Heart right ventricle (tissue), 16 donors: ENCODE data around the gene TRPM3. TPM values are rescaled to one million over a fixed set of nuclear protein-coding genes. Genes with fewer than 3 reads are reported as not detected.

Source experiments
- ATAC-seq, 8 donors: fragments of 200-7000 bp; cut with Tn5 transposase; one replicate each; pipeline ENCODE4 v1.9.1; 2020; ENCODE audit warnings: mild to moderate bottlenecking in 8 of 8, moderate library complexity in 8 of 8, moderate number of reproducible peaks in 1 of 8
- DNase-seq, 2 donors: peaks; one replicate each; pipeline ENCODE4 v3.0.0-alpha.2; 2020
- H3K27ac ChIP-seq, 10 donors: fragments of 200-600 bp; sonication (generic) in 2 of 10; one replicate each; pipeline versions ENCODE4 v1.5.0 to v1.8.0; 2020 to 2022; ENCODE audit warnings: mild to moderate bottlenecking in 3 of 10
- H3K27me3 ChIP-seq, 7 donors: fragments of 200-600 bp; one replicate each; pipeline ENCODE4 v1.8.0; 2021 to 2022; ENCODE audit warnings: mild to moderate bottlenecking in 2 of 7
- H3K36me3 ChIP-seq, 9 donors: fragments of 200-600 bp; sonication (generic) in 1 of 9; one replicate each; pipeline versions ENCODE4 v1.5.0 to v1.8.0; 2020 to 2022; ENCODE audit warnings: mild to moderate bottlenecking in 2 of 9
- H3K4me1 ChIP-seq, 9 donors: fragments of 200-600 bp; sonication (generic) in 1 of 9; one replicate each; pipeline versions ENCODE4 v1.5.0 to v1.8.0; 2020 to 2022; ENCODE audit warnings: mild to moderate bottlenecking in 4 of 9
- H3K4me3 ChIP-seq, 10 donors: fragments of 200-600 bp; sonication (generic) in 2 of 10; one replicate each; pipeline versions ENCODE4 v1.5.0 to v1.8.0; 2020 to 2022; ENCODE audit warnings: mild to moderate bottlenecking in 7 of 10, moderate library complexity in 2 of 10
- H3K9me3 ChIP-seq, 11 donors: fragments of 200-600 bp in 10 of 11; sonication (generic) in 2 of 11; one replicate each; pipeline versions ENCODE4 v1.5.0 to v1.8.0; 2013 to 2022; ENCODE audit warnings: mild to moderate bottlenecking in 2 of 11, control low read depth in 1 of 11, moderate library complexity in 1 of 11
- whole genome bisulfite sequencing, 2 donors: extraction: QIAGEN DNeasy Blood & Tissue Kit; methylation state at CpG; one replicate each; pipeline ENCODE4 v1.1.7; 2013; ENCODE audit warnings: inconsistent platforms in 1 of 2; 5-methylcytosine and 5-hydroxymethylcytosine counted together
- intact Hi-C, 10 donors: fragments of 100-400 bp; cut with DNase I; formaldehyde crosslinking; loops; one replicate each; pipeline versions ENCODE4 v1.11.1 to v1.14.2; 2022
- polyA plus RNA-seq, 2 donors: library from polyadenylated mRNA; stranded (reverse); fragments of 200-250 nt; gene quantifications; one replicate each; pipeline ENCODE4 v1.2.3, GENCODE V29; 2013
- total RNA-seq, 10 donors: library from RNA; stranded (reverse); fragmentation: NEBNext Ultra II Directional in 3 of 10; extraction: Animal tissue kit (Norgen Biotek cat#: 25700) in 3 of 10; gene quantifications; one replicate each; pipeline versions ENCODE4 v1.2.1 to v1.2.4, GENCODE V29; 2021 to 2023
- TF ChIP-seq, protein P1 (sequence below), 9 donors: fragments of 200-600 bp; sonication (generic) in 2 of 9; IDR thresholded peaks; one replicate each; pipeline versions ENCODE4 v1.5.0 to v1.8.0; 2021 to 2022; ENCODE audit warnings: antibody characterized with exemption in 9 of 9, mild to moderate bottlenecking in 5 of 9, moderate library complexity in 1 of 9
- donor health status: Arrhythmogenic right ventricular cardiomyopathy.
- donor health status: ischemic (EF 13 %, LVEDD 7.1; RV severe dilation, severe dysfunction).
- donor health status: healthy with polysubstance abuse.
- donor health status: DM: no; HTN: yes; CAD: no.
- donor health status: DM: no; HTN: no; CAD: no.
- donor health status: ischemic (EF 25% LVEDD 6.9; RV normal size, moderate dysfunction).
- donor health status: ischemic (EF 25% LVEDD 5.7; RV mildly dilated, moderate dysfunction).
- donor health status: healthy.
- donor health status: DM: yes; HTN: yes; CAD: no.
- donor health status: Ischemic cardiomyopathy.
- donor health status: ischemic (EF 35%, LVEDD 5.7; RV mildly dilated, moderate dysfunction).
- donor health status: nonischemic (EF 11% LVEDD 7.7; RV severe dilation, severe dysfunction).
- donor health status: DM: yes; HTN: yes; CAD: no.
- donor health status: PGD.
- donor health status: ischemic (EF 29% LVEDD 5.4; RV normal size, mild dysfunction).
- donor health status: nonischemic (EF 23%, LVEDD 6.1; RV moderate dilation, normal function).

Gene TRPM3
- total and polyA plus RNA-seq, 12 donors: 0.05 to 1.3 (median 0.16) TPM; not detected in 1

DNA sequence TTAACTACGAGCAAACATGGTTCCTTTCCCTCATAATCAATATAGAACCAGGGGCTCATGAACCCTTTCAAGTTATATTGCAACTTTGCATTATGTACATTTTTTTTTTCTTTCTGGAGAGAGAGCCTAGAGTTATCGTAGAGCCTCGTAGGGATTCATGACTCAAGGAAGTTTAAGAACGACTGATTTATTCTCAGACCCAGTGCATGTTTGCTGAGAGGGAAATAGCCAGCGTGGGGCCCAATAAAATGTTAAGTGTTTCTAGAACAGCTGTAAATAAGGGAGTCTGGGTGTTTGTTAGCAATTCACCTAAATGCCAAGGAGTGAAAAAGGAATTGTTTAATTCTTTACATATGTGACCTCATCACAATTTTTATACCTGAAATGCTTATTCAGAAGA, 587.9 kb downstream of the TRPM3 start:
- DNase-seq: no peak
- Histone ChIP-seq H3K36me3 (no peaks in the 10 kb centered on the region), H3K27me3 (no peaks in the 10 kb centered on the region), H3K9me3 (no peaks in the 10 kb centered on the region), H3K4me3 (no peak overlapping the region), H3K4me1 (no peaks in the 10 kb centered on the region), H3K27ac (no peak overlapping the region)
- no peak for ATAC-seq
- TF ChIP-seq, protein P1, sequence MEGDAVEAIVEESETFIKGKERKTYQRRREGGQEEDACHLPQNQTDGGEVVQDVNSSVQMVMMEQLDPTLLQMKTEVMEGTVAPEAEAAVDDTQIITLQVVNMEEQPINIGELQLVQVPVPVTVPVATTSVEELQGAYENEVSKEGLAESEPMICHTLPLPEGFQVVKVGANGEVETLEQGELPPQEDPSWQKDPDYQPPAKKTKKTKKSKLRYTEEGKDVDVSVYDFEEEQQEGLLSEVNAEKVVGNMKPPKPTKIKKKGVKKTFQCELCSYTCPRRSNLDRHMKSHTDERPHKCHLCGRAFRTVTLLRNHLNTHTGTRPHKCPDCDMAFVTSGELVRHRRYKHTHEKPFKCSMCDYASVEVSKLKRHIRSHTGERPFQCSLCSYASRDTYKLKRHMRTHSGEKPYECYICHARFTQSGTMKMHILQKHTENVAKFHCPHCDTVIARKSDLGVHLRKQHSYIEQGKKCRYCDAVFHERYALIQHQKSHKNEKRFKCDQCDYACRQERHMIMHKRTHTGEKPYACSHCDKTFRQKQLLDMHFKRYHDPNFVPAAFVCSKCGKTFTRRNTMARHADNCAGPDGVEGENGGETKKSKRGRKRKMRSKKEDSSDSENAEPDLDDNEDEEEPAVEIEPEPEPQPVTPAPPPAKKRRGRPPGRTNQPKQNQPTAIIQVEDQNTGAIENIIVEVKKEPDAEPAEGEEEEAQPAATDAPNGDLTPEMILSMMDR (IDR thresholded peaks at IDR 0.05): no peak
- WGBS, 2 donors: 93 to 97% methylated on average over 5 of the region's 5 CpGs
- intact Hi-C loops: no loop called here

GRCh38 chr9:70532716-70533115, 588.7 kb downstream of the TRPM3 start:
- ATAC-seq (no peak), DNase-seq (no peak)
- intact Hi-C loops: no loop called here
- TF ChIP-seq, protein P1 (IDR thresholded peaks at IDR 0.05): no peak
- WGBS, 2 donors: 83 to 87% methylated on average over 6 of the region's 6 CpGs
- no peak overlapping the region for H3K4me3 ChIP-seq
- no peaks in the 10 kb centered on the region for H3K36me3 ChIP-seq
- no peaks in the 10 kb centered on the region for H3K27me3 ChIP-seq
- H3K4me1 ChIP-seq: no peaks in the 10 kb centered on the region
- no peak overlapping the region for H3K27ac ChIP-seq
- no peaks in the 10 kb centered on the region for H3K9me3 ChIP-seq

DNA sequence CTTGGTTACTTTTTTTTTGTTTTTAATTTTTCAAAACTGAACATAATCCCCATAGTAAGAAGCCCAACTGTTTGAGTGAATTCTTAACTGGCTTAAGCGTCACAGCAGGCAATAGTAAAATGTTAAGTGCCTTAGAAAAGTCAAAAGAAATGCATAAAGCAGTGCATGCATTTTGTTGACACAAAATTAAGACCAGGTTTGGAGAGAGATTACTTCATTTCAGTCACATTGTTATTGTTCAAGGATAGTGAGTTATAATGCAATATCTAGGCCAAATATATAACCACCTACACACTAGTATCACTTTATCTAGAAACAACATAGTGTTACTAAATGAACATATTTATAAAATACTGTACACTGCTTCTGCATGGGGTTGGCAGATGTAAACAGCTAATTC, 590.1 kb downstream of the TRPM3 start:
- ATAC-seq: no peak
- Histone ChIP-seq H3K36me3 (no peaks in the 10 kb centered on the region), H3K27ac (no peak overlapping the region), H3K4me1 (no peaks in the 10 kb centered on the region), H3K27me3 (no peaks in the 10 kb centered on the region), H3K4me3 (no peak overlapping the region), H3K9me3 (no peaks in the 10 kb centered on the region)
- intact Hi-C loops: no loop called here
- 94% methylated on average over 1 of the region's 1 CpG for WGBS, 2 donors
- TF ChIP-seq, protein P1 (IDR thresholded peaks at IDR 0.05): no peak
- no peak for DNase-seq

GRCh38 chr9:70530716-70531115, 590.7 kb downstream of the TRPM3 start:
- Histone ChIP-seq H3K27me3 (no peaks in the 10 kb centered on the region), H3K4me1 (peaks cover 0 to 4% (median 0%) of the 10 kb centered on the region in 9 donors), H3K9me3 (no peaks in the 10 kb centered on the region), H3K36me3 (no peaks in the 10 kb centered on the region), H3K4me3 (no peak overlapping the region), H3K27ac (no peak overlapping the region)
- DNase-seq: no peak
- TF ChIP-seq, protein P1 (IDR thresholded peaks at IDR 0.05): no peak
- 94% methylated on average over 5 of the region's 5 CpGs for WGBS, 2 donors
- intact Hi-C loops: no loop called here
- no peak for ATAC-seq
